Motor neuron (in vitro differentiated cells): ENCODE results near the gene PTMS. TPM values are rescaled to one million over a fixed set of nuclear protein-coding genes. Genes with fewer than 3 reads are reported as not detected.
A peak's percentile ranks its signal among the peaks of the same experiment; 100 is the strongest.

ENCODE experiments used
- ATAC-seq, 8 experiments: fragments of 200-7000 bp; cut with Tn5 transposase; replicated peaks in 6 of 8; 2 replicates each; pipeline ENCODE4 v1.8.0; 2021; ENCODE audit warnings: mild to moderate bottlenecking in 8 of 8, moderate library complexity in 8 of 8
- H3K27ac ChIP-seq, 2 donors: fragments of 250-450 bp; sonication (Bioruptor Pico); 2 replicates each; pipeline ENCODE4 v1.9.0; 2021; ENCODE audit warnings: antibody characterized with exemption in 2 of 2, mild to moderate bottlenecking in 2 of 2, moderate library complexity in 1 of 2
- H3K4me1 ChIP-seq, 2 donors: fragments of 250-450 bp; sonication (Bioruptor Pico); replicated peaks in 1 of 2; 2 replicates each; pipeline ENCODE4 v1.6.1; 2021; ENCODE audit warnings: antibody characterized with exemption in 2 of 2, mild to moderate bottlenecking in 2 of 2, moderate library complexity in 1 of 2
- H3K4me3 ChIP-seq, 5 donors: fragments of 250-450 bp; sonication (Bioruptor Pico); 2 replicates each; pipeline ENCODE4 v1.9.0; 2021; ENCODE audit warnings: antibody characterized with exemption in 5 of 5, mild to moderate bottlenecking in 5 of 5, moderate library complexity in 4 of 5
- WGBS, 10 experiments: fragments of 450-650 bp; shearing (Covaris generic); methylation state at CpG; one replicate each; pipeline ENCODE4 v1.0.0; 2022; 5-methylcytosine and 5-hydroxymethylcytosine counted together
- in situ Hi-C, 9 experiments: fragments of 400-800 bp; cut with MboI; loops; one replicate each; pipeline ENCODE4 v1.15.0; 2021; ENCODE audit warnings: low sequenced_read_pairs in 9 of 9, low pct_unique_long_range_greater_than_20kb in 2 of 9; ENCODE audit not compliant: unreplicated experiment in 9 of 9
- total RNA-seq, 8 experiments: library from RNA; unstranded; fragments of 300-600 nt; gene quantifications; 2 replicates each; pipeline versions ENCODE4 v1.2.3 to v1.2.4, GENCODE V29; 2022

The PTMS gene
- total RNA-seq, 8 experiments from 2014 or later, result 117 to 609 (median 256) TPM

- Histone ChIP-seq H3K4me3 (no peak overlapping the region), H3K27ac (no peak overlapping the region), H3K4me1 (peaks cover 38 to 43% of the 10 kb centered on the region in 2 donors)
- WGBS, 10 experiments, result 67 to 100% (median 88%) methylated on average over 1 to 5 of the region's 5 CpGs; no CpG with 5 or more reads in 4 of the 10 experiments
- in situ Hi-C loops, result no loop called here
- ATAC-seq, result no peak
Observed at GRCh38 chr12:6777386-6777785, 11.2 kb downstream of the PTMS start.

DNA sequence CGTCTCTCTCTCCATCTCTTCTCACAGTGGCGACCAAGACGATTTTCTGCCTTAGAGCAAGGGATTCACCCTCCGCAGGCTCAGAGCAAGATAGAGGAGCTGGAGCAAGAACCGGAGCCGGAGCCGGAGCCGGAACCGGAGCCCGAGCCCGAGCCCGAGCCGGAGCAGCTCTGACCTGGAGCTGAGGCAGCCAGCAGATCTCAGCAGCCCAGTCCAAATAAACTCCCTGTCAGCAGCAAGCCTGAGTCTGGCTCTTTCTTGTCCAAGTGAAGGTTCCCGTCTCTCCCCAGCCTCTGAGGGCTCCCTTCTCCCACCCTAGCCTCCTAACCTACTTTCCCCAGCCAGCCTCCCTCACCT, 12.0 kb downstream of the PTMS start:
- 0 to 50% (median 34%) methylated on average over 1 to 8 of the region's 14 CpGs; no CpG with 5 or more reads in 4 of the 10 experiments for WGBS, 10 experiments
- Histone ChIP-seq H3K27ac (peak overlapping the region; percentile 58 to 86), H3K4me1 (peaks cover 33 to 35% of the 10 kb centered on the region in 2 donors), H3K4me3 (peak overlapping the region; percentile 4 to 22 (median 15))
- peak in 5 of 8 experiments; percentile 0 to 36 (median 7) for ATAC-seq
- in situ Hi-C loops, result no loop called here

- Histone ChIP-seq H3K27ac (peak overlapping the region; percentile 64 to 86), H3K4me3 (peak overlapping the region; percentile 4 to 22 (median 15)), H3K4me1 (peaks cover 26 to 28% of the 10 kb centered on the region in 2 donors)
- in situ Hi-C loops, result no loop called here
- 0 to 60% (median 2%) methylated on average over 1 to 12 of the region's 35 CpGs for WGBS, 10 experiments
- peak; percentile 89 to 95 (median 94) for ATAC-seq
Observed at GRCh38 chr12:6778574-6779550, 12.7 kb downstream of the PTMS start.

DNA sequence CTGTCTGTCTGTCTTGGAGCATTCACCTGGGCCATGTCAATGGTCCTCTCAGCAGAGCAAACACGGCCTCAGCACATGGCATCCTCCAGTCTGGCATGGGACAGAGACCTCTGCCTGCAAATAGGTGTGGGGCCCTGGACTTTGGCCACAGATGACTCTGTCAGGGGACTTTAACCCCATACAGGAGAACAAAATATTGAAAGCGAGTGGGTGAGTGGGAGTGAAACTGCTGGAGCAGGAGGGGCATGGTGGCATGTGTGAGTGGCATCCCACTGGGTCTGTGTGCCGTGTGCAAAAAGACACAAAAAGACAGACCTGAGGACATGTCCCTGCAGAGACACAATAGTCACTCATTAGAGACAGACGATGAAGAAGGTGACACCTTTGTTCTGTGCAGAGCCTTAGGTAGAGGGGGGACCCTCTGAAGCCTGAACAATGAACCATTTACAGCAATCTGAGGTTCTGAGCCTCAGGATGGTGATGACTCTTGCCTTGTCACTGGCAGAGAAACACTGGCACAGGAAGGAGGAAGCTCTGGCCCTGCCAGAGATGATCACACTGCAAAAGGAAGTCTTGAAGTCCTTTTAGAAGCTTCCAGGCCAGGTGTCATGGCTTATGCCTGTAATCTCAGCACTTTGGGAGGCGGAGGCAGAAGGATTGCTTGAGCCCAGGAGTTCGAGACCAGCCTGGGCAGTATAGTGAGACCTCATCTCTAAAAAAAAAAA, 13.7 kb downstream of the PTMS start:
- H3K27ac ChIP-seq, result peak overlapping the region; percentile 64 to 86
- in situ Hi-C loops, result no loop called here
- no peak for ATAC-seq
- H3K4me3 ChIP-seq, result no peak overlapping the region
- WGBS, 10 experiments, result 0 to 100% (median 80%) methylated on average over 1 to 5 of the region's 6 CpGs; no CpG with 5 or more reads in 4 of the 10 experiments
- peaks cover 23 to 24% of the 10 kb centered on the region in 2 donors for H3K4me1 ChIP-seq

DNA sequence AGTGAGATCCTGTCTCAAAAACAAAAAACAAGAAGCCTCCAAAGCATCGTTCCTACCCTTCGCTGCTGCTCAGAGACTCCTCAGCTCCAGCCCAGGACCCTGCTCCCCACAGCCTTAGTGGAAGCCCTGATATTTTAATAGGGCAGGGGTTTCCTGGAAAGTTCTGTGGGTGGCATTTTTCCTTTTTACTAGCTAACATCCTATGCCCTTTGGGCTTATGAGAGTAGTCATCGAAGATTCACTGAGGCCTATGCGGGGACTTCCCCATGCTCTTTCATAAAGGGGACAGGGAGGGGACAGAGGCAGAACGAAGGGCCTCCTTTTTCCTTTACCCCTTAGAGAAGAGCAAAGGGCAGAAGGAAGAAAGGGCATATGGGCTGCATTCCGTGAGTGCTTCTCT, 14.4 kb downstream of the PTMS start:
- H3K27ac ChIP-seq, result peak overlapping the region in 1 of 2 donors; percentile 9
- in situ Hi-C loops, result no loop called here
- H3K4me3 ChIP-seq, result no peak overlapping the region
- no peak for ATAC-seq
- peaks cover 23 to 24% of the 10 kb centered on the region in 2 donors for H3K4me1 ChIP-seq
- WGBS, 10 experiments, result 67 to 100% (median 80%) methylated on average over 2 to 3 of the region's 6 CpGs; no CpG with 5 or more reads in 5 of the 10 experiments

DNA sequence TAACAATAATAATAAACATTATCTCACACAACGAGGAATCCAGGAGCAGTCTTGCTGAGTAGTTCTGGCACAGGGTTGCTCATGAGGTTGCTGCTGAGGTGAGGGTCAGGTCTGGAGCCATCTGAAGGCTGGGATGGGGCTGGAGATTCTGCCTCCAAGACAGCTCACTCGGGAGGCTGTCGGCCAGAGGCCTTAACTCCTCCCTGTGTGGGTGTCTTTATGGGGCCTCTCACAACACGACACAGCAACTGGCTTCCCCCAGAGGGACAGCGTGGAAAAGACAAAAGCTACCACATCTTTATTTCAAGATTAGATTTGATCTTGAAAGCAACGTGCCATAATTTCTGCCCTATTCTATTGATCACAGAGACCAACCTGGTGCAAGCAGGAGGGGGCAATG, 16.0 kb downstream of the PTMS start:
- in situ Hi-C loops, result no loop called here
- 29 to 92% (median 79%) methylated on average over 1 to 4 of the region's 6 CpGs; no CpG with 5 or more reads in 5 of the 10 experiments for WGBS, 10 experiments
- Histone ChIP-seq H3K27ac (no peak overlapping the region), H3K4me1 (peaks cover 30 to 32% of the 10 kb centered on the region in 2 donors), H3K4me3 (no peak overlapping the region)
- ATAC-seq, result no peak

GRCh38 chr12:6782850-6783566, 16.8 kb downstream of the PTMS start:
- H3K4me3 ChIP-seq, result no peak overlapping the region
- in situ Hi-C loops, result no loop called here
- peaks cover 26% of the 10 kb centered on the region in 2 donors for H3K4me1 ChIP-seq
- no peak overlapping the region for H3K27ac ChIP-seq
- WGBS, 10 experiments, result 40 to 92% (median 69%) methylated on average over 1 to 2 of the region's 10 CpGs; no CpG with 5 or more reads in 6 of the 10 experiments
- ATAC-seq, result no peak

GRCh38 chr12:6783828-6784227, 17.7 kb downstream of the PTMS start:
- in situ Hi-C loops, result no loop called here
- 40 to 100% (median 85%) methylated on average over 1 to 6 of the region's 9 CpGs; no CpG with 5 or more reads in 2 of the 10 experiments for WGBS, 10 experiments
- H3K27ac ChIP-seq, result no peak overlapping the region
- no peak for ATAC-seq
- peaks cover 18 to 19% of the 10 kb centered on the region in 2 donors for H3K4me1 ChIP-seq
- H3K4me3 ChIP-seq, result no peak overlapping the region

DNA sequence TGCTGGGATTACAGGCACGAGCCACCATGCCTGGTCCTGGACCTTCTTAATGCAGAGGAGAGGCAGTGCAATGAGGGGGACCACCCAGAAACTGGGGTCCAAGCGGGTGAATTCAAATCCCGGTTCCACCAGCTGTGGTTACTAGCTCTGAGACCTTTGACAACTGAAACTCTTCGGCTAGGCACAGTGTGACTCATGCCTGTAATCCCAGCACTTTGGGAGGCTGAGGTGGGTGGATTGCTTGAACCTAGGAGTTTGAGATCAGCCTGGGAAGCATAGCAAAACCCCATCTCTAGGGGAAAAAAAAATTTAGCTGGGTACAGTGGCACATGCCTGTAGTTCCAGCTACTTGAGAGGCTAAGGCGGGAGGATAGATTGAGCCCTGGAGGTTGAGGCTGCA, 18.1 kb downstream of the PTMS start:
- in situ Hi-C loops, result no loop called here
- WGBS, 10 experiments, result 64 to 100% (median 73%) methylated on average over 1 to 4 of the region's 5 CpGs; no CpG with 5 or more reads in 3 of the 10 experiments
- H3K27ac ChIP-seq, result no peak overlapping the region
- H3K4me3 ChIP-seq, result no peak overlapping the region
- H3K4me1 ChIP-seq, result peaks cover 15% of the 10 kb centered on the region in 2 donors
- no peak for ATAC-seq

- in situ Hi-C loops, result no loop called here
- Histone ChIP-seq H3K4me3 (no peak overlapping the region), H3K4me1 (peaks cover 10 to 11% of the 10 kb centered on the region in 2 donors), H3K27ac (no peak overlapping the region)
- ATAC-seq, result no peak
- WGBS, 10 experiments, result 18 to 93% (median 80%) methylated on average over 1 to 5 of the region's 5 CpGs; no CpG with 5 or more reads in 3 of the 10 experiments
Observed at GRCh38 chr12:6784761-6785160, 18.6 kb downstream of the PTMS start.

- WGBS, 10 experiments, result 49 to 100% (median 82%) methylated on average over 1 to 9 of the region's 9 CpGs
- in situ Hi-C loops, result no loop called here
- Histone ChIP-seq H3K4me1 (peaks cover 7% of the 10 kb centered on the region in 2 donors), H3K4me3 (no peak overlapping the region), H3K27ac (no peak overlapping the region)
- peak in 1 of 8 experiments; percentile 41 for ATAC-seq
Observed at GRCh38 chr12:6786416-6787094, 20.4 kb downstream of the PTMS start.

DNA sequence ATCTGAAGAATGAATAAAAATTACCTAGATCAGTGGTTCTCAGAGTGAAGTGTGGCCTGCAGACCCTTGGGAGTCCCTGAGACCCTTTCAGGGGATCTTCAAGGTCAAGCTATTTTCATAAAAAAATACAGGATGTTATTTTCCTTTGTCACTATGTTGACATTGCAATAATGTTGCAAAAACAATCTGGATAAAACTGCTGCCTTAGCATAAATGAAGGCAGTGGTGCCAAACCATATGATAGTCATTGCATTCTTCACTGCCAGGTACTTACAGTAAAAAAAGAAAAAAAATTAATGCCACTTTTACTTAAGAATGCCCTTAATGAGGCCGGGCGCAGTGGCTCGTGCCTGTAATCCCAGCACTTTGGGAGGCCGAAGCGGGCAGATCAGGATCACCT, 21.1 kb downstream of the PTMS start:
- no peak for ATAC-seq
- Histone ChIP-seq H3K4me1 (peaks cover 10 to 11% of the 10 kb centered on the region in 2 donors), H3K27ac (no peak overlapping the region), H3K4me3 (no peak overlapping the region)
- WGBS, 10 experiments, result 97 to 100% (median 100%) methylated on average over 2 to 5 of the region's 5 CpGs; no CpG with 5 or more reads in 4 of the 10 experiments
- in situ Hi-C loops, result no loop called here
